ENCODE measurements around the gene RBMX.
"Not testable (repeated sequence)": the region's sequence is repeated elsewhere in the genome, so short reads cannot be mapped to it uniquely, and the experiment has no call there.

RBMX gene

DNA sequence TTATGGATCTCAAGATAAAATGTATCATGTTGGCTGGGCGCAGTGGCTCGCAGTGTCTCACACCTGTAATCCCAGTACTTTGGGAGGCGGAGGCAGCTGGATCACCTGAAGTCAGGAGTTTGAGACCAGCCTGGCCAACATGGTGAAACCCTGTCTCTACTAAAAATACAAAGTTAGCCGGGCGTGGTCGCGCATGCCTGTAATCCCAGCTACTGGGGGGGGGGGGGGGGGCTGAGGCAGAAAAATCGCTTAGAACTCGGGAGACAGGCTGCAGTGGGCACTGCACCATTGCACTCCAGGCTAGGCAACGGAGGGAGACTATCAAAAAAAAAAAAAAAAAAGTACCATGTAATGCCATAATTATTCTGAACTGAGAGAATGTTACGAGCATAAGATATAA, 2.1 kb downstream of the RBMX start:
- no peak for DNase-seq (ENCODE audit: low read depth, low spot score)

DNA sequence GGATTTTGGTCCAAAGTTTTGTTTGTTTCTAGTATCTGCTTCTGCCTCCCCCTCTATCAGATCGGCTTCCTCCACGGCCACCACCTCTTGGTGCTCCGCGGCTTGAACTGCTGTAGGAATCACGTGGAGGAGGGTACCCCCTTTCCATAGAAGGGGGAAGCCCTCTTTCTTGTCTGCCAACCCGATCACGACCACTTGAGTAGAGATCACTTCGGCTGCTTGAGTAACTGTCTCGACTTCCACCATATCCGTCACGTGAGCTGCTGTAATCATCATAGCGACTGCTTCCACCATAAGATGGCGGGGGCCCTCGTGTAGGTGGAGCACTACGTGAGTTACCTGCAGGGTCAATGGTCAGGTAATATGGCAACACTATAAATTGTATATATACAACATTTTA, 6.4 kb downstream of the RBMX start:
- not testable (repeated sequence) for DNase-seq (ENCODE audit: low read depth, low spot score)

DNA sequence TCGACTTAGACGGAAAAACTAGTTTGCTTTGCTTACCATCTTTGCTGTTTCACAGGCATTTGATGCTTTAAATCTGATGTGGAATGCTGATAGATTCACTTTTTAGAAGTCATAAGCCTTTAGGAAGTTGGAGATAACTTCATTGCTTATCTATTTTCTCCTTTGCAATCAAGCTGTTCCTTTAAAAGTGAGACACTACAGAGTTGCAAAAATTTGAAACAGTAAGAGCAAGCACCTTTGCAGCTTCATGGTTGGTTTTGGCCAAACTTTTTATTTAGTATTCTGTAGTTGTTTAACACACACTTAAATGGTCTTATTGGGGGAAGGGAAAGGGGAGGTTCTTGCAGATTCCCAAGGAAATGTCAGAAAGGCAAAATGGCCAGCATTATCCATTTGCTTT, 7.3 kb downstream of the RBMX start:
- not testable (repeated sequence) for DNase-seq (ENCODE audit: low read depth, low spot score)

DNA sequence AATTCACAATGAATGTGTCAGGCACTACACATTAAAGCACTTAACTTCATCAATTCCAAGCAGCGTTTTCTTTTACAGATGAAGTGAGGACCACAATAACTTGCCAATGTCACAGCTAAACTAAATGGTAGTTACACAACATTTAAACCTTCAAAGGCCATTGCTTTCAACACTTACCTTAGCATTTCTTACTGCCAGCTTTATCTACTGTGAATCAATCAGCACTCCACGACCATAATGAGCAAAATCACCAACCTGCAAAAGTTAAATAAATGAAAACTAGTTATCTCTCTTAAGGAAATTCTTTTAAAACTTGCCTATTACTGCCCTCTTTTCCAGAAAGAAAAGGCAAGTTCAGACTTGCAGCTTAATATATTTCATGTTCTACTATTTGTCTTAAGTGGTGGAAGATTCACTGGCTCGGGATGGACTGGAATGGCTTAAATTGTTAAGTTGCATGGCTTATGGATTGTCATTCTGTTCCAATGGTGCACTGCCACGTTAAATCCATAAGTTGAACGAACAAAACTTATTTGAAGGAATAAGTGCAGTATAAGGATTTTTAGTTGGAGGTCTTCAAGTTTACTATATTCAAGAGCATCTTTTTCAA, 8.3 kb downstream of the RBMX start:
- no peak for DNase-seq (ENCODE audit: low read depth, low spot score)

DNA sequence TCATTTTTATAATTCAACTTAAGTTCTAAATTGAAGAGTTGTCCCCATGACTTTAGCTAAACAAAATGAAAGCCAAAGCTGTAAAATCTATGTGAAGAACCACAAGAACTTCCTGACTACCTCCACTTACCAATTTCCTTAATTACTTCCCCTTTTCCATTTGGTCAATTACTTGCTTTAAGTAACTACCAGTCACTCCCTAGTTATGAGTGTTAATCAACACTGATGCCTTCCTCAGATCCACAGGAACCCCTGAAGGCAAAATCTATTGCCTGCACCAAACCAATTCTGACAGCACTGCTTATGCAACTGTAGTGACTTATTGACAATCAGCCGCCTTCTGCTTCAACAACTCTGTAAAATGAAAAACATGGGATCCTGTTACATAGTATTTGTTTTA, 10.5 kb downstream of the RBMX start:
- DNase-seq (ENCODE audit: low read depth, low spot score), result no peak

DNA sequence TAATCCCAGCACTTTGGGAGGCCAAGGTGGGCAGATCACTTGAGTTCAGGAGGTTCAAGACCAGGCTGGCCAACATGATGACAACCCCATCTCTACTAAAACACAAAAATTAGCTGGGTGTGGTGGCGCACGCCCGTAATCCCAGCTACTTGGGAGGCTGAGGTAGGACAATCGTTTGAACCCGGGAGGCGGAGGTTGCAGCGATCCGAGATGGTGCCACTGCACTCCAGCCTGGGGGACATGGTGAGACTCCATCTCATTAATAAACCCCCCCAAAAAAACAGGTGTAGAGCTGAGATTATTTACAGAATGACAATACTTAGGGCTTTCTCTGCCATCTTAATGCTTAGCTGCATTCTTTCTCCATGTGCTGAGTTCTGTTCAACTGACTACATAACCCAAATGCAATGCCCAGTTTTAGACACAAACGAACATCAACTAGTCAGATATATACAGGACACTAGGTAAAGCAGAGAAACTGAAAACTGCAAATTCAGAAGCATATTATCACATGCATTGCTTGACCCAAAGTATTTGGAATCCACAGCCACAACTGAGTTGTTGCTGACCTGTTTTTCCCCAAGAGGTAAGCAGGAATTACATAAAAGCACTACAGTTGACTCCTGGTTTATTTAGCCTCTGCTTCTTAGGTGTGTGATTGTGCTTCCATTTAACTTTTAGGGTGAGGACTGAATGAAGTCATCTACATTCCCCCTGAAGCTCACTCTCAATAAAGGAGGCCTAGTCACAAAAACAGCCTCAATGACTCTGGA, 12.1 kb downstream of the RBMX start:
- DNase-seq (ENCODE audit: low read depth, low spot score), result no peak

DNA sequence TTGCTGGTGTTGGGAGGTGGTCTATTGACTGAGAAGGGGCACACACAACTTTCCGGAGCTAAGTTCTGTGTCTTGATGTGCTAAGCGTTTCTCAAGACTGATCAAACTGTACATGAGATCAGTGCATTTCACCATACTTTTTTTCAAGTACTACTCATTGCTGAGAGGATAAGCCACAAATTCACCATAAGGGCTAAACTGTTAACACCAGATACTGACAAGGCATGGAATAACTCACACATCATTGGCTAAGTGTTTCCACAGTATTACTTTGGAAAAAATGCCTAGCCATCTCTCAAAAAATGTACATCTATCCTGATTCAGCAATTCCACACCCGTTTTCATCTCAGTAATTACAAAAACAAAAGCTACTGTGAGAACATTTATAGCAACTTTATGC, 13.0 kb downstream of the RBMX start:
- DNase-seq (ENCODE audit: low read depth, low spot score), result no peak

DNA sequence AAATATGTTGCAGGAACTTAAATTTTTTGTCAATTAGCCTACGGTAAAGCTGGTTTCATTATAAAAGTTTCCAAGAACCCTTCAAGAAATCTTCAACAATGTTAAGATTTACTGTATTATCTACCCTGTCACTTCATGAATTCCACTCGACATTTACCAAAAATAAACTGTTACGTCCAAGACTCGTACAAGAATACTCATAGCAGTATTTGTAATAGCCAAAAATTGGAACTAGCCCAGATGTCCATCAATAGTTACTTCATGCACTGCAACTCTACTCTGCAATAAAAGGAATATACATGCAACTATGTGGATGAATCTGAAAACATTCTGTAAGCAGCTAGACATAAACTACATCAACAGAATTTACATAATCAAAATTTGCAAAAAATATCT, 13.4 kb downstream of the RBMX start:
- DNase-seq (ENCODE audit: low read depth, low spot score), result no peak

DNA sequence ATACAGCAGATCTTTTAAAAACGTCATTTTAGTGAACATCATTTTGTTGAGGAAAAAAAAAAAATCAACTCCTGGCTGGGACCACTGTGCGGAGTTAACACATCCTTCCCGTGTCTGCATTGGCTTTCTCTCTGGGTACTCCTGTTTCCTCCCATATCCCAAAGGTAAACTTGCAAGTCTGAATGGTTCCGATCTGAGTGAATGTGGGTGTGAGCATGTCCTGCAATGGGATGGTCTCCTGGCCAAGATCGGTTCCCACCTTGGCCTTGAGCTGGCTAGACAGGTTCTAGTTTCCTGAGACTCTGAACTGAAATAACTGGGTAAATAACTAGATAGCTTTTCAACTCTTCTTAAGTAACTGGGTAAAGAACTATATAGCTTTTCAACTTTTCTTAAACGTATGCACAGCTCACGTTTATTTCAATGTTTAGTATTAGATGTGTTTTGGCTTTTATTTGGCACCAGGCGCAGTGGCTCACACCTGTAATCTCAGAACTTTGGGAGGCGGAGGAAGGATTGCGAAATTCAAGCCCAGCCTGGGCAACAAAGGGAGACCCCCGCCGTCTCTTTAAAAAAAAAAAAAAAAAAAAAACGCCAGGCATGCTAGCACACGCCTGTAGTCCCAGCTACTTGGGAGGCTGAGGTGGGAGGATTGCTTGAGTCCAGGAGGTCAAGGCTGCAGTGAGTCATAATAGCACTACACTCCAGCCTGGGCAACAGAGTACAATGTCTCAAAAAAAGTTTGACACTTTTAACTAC, 14.0 kb downstream of the RBMX start:
- DNase-seq (ENCODE audit: low read depth, low spot score), result no peak

DNA sequence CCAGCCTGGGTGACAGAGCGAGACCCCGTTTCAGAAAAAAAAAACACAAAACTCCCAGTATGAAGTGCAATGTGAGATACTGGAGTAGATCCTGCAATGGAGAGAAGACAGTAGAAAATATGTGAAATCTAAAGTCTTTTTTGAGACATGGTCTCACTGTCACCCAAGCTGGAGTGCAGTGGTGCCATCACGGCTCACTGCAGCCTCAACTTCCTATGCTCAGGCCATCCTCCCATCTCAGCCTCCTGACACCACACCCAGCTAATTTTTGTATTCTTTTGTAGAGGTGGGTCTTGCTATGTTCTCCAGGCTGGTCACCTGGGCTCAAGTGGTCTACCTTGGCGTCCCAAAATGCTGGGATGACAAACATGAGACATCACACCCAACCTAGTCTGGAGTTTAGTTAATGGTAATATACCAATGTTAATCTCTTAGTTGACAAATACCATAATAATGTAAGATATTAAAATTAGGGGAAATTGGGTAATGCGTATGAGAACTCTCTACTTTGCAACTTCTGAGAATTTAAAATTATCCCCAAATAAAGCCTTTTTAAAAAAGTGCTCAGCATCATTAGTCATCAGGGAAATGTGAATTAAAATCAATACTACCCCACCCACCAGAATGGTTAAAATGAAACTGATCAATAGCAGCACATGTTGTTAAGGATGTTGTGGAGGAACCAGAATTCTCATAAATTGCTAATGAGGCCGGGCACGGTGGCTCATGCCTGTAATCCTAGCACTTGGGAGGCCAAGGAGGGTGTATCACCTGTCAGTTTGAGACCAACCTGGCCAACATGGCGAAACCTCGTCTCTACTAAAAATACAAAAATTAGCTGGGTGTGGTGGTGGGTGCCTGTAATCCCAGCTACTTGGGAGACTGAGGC, 15.0 kb downstream of the RBMX start:
- no peak for DNase-seq (ENCODE audit: low read depth, low spot score)

DNA sequence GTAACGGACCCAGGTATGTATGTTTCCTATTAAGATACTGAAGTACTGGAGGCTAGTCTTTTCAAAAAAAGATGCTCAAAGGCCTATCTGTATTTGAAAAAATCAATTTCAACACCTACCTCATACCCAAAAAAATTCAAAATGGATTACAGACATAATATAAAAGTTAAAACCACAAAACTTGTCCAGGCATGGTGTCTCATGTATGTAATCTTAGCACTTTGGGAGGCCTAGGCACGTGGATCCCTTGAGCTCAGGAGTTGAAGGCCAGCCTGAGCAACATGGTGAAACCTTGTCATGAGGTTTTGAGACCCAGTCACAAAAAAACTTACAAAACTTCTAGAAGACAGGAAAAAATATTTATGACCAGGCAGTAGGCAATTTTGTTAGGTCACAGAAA, 16.7 kb downstream of the RBMX start:
- no peak for DNase-seq (ENCODE audit: low read depth, low spot score)

DNA sequence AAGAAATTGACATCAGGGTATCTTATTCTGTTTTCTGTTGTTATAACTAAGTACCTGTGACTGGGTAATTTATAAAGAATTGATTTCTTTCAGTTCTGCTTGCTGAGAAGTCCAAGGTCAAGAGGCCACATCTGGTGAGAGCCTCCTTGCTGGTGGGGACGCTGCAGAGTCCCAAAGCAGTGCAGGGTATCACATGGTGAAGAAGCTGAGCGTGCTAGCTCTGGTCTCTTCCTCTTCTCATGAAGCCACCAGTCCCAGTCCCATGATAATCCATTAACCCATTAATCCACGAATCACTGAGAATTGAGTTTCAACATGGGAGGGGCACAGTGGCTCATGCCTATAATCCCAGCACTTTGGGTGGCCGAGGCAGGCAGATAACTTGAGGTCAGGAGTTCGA, 18.0 kb downstream of the RBMX start:
- DNase-seq (ENCODE audit: low read depth, low spot score), result no peak

DNA sequence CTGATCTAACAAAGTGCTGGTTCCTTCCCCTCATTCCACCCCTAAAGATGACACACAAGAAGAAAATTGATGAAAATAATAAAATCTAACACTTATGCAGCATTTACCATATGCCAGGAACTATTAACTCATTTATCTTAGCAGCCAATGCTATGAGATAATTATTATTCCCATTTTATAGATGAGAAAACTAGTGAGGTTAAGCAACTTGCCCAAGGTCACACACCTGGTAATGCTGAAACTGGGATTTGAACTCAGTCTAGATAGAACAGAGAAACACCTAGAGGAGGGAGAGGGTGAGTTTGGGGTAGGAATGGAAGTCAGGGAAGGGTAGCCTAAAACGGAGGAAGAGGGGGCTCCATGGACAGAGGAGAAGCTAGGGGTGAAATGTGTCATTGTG, 18.6 kb downstream of the RBMX start:
- DNase-seq (ENCODE audit: low read depth, low spot score), result no peak

DNA sequence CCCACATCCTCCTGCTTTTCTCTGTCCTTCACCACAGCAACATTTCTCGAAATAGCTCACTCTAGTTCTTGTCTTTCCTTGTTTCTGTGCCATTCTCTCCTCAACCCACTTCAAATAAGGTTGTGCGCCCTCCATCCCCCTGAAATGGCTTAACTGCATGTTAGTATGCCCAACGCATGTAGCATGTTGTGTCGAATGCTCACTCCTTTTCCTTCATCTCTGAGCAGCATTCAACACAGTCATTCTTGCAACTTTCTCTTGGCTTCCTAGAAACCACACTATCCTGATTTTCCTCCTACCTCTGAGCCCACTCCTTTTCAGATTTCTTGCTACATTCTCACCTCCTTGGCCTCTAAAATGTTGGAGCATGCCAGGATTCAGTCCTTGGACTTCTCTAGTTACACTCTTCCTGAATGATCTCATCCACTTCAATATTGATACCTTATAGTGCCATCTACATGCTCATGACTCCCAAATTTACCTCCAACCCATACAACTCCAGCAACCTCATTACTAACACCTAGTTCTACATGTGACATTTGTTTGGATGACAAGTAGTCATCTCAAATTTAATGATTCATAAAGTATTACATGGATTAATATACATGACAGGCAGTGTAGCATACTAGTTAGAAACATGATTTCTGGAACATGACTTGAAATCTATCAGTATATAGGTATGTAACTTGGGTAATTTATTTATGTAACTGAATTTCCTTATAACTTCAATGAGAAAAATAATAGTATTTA, 22.3 kb downstream of the RBMX start:
- no peak for DNase-seq (ENCODE audit: low read depth, low spot score)

DNA sequence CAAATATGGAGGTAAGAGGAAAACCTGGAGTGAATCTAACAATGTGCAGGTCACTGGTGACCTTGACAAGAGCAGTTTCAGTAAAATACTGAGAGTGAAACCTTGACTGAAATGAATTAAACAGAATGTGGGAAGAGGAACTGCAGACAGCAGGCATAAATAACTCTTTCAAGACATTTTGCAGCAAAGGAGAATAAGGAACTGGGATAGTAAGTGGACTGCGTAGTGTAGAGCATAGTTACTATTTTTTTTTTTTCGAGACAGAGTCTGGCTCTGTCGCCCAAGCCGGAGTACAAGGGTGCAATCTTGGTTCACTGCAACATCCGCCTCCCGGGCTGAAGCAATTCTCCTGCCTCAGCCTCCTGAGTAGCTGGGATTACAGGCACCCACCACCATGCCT, 24.0 kb downstream of the RBMX start:
- DNase-seq (ENCODE audit: low read depth, low spot score), result no peak

DNA sequence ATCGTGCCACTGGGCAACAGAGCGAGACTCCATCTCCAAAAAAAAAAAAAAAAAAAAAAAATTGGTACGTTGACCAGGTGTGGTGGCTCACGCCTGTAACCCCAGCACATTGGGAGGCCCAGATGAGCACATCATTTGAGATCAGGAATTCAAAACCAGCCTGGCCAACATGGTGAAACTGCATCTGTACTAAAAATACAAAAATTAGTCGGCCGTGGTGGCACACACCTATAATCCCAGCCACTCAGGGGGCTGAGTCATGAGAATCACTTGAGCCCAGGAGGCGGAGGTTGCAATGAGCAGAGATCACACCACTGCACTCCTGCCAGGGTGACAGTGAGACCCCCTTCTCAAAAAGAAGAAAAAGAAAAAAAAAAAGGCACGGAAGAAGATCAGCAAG, 24.5 kb downstream of the RBMX start:
- no peak for DNase-seq (ENCODE audit: low read depth, low spot score)

DNA sequence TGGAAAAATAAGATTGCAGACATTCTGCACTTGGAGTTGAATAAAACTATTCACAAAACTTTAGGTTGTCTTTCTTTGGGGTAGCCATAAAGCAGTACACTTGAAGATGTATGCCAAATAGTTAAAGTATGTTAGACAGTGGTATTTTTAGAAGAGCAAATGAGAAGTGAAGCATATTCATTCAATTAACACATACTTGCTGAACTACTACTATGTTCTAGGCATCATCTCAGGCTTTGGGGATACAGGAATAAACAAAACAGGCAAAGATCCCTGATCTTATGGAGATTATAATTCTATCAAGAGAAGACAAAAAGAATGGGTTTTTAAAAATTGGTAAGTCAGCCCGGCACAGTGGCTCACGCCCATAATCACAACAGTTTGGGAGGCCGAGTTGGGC, 29.0 kb downstream of the RBMX start:
- DNase-seq (ENCODE audit: low read depth, low spot score), result no peak

DNA sequence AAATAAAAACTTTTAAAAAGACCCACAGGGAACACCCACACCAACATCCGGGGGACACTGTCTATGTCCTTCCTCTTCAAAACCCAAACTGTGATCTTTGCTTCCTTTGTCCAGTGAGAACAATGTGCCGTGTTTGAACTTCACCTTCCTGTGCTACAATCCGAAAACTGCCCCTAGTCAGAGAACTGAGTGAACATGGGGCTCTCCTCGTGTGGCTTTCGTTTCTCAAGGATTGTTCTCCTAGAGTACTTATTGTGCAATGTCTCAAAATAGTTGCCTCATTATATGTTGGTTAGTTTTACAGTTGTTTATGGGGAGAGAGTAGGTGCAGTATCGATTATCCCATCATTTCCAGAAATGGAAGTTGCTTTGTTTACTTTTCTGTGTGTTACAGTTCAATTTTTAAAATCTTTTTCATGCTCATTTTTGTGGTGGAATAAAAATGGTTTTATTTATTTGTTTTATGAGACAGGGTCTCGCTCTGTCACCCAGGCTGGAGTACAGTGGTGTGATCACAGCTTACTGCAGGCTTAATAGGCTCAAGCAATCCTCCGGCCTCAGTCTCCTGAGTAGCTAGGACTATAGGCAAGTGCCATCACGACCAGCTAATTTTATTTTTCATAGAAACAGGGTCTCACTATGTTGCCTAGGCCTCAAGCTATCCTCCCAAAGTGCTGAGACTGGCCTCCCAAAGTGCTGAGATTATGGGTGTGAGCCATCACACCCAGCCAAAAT, 29.9 kb downstream of the RBMX start:
- DNase-seq (ENCODE audit: low read depth, low spot score), result no peak

DNA sequence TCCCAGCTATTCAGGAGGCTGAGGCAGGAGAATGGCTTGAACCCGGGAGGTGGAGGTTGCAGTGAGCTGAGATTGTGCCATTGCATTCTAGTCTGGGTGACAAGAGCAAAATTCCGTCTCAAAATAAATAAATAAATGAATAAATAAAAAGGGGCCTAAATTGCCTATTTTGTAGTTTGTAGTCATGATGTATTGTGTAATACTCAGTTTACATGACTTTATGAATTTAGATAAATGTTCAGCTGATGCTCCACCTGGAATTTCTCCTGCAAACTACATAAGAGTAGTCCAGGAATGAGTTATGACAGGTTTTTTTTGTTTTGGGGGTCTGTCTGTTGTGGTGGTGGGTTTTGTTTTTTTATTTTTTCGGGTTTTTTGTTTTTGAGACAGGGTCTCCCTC, 31.1 kb downstream of the RBMX start:
- DNase-seq (ENCODE audit: low read depth, low spot score), result no peak

DNA sequence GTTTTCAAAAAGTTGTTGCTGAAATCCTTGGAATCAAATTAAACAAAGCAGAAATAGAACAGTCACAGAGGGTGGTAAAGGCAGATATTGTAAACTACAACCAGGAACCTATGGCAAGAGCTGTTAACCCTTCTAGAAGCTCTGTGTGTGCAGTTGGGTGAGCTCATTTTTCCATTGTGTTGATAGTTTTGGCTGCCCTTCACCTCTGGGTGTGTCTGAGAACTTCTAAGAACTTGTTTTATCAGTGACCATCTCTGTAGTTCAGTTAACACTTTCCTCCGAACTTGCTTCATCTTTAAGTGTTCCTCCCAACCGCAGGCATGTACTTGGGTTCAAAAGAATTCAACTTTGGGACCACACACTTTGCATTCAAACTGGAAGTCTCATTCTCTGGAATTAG, 32.7 kb downstream of the RBMX start:
- peak; percentile 40 for DNase-seq (ENCODE audit: low read depth, low spot score)

DNA sequence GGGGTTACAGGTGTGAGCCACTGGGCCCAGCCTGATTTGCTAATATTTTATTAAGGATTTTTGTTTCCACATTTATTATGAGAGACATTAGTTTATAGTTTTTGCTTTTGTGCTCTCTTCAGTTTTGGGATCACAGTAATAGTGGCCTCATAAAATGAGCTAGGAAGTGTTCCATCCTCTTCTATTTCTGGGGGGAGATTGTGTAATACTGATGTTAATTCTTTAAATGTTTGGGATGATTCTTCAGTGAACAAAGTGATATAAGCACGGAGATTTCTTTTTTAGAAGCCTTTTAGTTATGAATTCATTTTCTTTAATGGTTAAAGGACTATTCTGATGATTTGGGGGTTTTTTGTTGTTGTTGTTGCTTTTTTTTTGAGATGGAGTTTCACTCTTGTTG, 41.3 kb downstream of the RBMX start:
- no peak for DNase-seq (ENCODE audit: low read depth, low spot score)
